ENCODE measurements around the gene RAX2.

GRCh38 chr19:3781603-3782002 lies 9.6 kb upstream of the RAX2 start:
- TF ChIP-seq CTCF (IDR thresholded peaks at IDR 0.05) (no peak), POLR2A (IDR thresholded peaks at IDR 0.05; ENCODE audit: low read depth) (no peak)
